Left hindlimb (tissue), 1 donor: ENCODE results near the gene ANAPC13.
A peak's percentile ranks its signal among the peaks of the same experiment; 100 is the strongest.

Experiments
- DNase-seq: peaks from one replicate; pipeline ENCODE4 v3.0.0-alpha.2; 2018

ANAPC13 gene, protein sequence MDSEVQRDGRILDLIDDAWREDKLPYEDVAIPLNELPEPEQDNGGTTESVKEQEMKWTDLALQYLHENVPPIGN

DNA sequence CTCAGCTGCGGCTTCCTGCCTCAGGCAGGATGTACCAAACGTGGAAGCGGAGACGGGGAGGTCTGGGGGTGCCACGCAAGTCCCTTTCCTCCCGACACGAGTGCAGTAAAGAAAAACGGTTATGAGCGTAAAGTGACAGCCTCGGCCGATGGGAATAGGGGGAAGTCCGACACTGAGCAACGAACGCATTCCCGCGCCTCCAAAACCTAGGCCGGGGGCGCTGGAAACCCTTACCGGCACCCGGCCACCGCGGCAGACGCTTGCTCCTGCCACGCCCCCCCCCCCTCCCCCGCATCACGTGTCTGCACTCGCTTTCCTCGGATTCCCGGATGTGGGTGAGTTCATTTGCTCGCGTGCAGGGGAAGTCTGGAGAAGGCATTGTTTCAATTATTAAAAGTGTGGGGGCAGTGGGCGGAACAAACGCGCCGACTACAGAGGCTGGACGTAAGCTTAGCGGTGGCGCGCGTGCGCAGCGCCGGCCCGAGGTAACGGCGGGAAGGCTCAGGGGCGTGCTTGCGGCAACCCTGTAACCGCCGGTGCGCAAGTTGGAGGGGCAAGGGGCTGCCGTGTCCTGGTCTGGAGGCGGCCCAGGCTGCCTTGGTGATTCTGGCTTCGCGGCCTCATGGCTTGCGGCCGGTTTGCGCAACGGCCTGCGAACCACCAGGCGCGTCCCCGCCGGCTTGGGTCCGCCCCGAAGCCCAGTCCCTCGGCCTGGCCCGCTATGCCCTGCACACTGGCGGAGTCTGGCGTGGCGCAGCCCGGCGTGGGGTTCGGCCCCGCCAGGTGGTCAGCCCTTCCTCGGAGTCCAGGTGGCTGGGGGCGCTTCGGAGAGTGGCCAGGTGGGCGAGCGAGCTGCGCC is at the start of gene ANAPC13, which contains the start of gene CEP63:
TSS of gene ANAPC13 (minus strand) at position 268 of the 859 bp plus-strand sequence. CDS start 3,081 bp downstream, outside the sequence.
TSS of gene CEP63 (plus strand) at position 340 of the 859 bp plus-strand sequence. CDS start 9,264 bp downstream, outside the sequence.
- peak; percentile 98 for DNase-seq

DNA sequence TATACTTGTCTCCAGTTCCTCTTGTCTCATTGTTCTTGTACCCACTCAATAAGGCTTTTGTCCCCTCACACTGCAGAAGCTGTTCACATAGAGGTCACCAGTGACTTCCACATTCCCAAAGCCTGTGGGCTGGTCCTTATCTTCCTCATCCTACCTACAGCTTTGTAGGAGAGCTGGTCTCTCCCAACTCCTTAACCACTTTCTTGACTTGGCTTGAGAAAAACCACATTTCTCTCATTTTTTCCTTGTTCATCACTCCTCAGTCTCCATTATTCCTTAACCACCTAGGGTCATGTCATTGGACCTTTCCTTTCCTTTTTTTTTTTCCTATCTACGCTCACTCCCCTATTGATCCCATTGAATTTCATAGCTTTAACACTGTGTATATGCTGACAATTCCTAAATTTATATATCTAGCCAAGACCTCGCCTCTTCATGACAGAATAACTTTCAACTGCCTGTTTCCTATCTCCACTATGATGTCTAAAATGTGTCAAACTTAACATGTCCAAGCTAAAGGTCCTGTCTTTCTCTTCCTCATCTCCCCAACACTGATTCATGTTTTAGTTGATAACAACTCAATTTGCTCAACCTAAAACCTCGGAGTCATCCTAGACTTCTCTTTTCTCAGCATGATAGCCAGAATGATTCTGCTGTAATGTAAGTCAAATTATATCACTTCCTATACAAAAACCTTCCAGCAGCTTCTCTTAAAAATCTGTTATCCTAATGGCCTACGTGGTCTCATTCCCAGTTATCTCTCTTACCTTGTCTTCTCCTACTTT is 49.6 kb upstream of the ANAPC13 start:
- DNase-seq: no peak

DNA sequence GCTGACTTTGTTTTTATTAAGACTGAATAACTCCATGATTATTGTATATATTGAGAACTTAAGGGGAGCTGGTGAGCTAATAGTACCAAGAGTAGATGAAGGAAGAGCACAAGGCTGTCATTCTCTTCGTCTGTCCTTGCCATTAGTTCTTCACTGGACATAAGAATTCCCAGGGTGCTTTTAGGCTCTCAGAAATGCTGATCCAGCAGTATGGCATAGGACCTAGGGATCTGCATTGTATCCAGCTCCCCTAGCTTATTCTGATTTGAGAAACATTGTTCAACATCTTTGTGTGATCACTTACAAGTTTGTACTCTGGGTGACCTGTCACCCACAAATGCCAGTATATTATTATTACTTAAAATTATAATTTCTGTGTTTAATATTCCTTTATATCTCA is 47.7 kb upstream of the ANAPC13 start:
- no peak for DNase-seq

DNA sequence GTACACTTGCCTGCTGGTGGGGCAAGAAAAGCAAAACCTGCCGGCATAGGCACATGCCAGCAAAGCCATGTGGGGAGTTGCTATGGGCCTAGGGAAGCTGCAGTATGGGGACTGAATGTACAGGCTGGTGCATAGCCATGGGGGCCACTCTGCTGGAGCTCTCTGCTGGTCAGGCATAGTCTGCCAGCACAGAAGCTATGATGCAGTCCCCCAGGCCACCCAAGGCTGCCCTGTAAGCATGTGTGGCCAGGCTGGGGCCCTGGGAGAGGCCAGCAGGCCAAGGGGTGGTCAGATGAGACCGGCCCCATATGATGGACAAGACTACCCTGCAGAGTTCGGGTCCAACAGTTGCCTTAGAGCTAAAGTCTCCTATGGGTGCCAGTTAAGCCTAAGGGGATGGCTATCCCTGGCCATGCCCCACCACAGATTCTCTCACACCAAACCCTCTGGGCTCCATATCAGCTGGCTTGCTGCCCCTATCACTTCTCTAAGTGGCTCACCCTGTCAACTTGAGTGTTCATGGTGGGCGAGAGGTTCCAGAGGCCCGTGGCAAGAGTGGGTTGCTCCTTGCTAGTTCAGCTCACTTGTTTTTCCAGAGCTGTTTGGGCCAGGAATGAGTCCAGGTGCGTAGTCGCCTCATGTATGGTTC is 41.9 kb upstream of the ANAPC13 start:
- no peak for DNase-seq

DNA sequence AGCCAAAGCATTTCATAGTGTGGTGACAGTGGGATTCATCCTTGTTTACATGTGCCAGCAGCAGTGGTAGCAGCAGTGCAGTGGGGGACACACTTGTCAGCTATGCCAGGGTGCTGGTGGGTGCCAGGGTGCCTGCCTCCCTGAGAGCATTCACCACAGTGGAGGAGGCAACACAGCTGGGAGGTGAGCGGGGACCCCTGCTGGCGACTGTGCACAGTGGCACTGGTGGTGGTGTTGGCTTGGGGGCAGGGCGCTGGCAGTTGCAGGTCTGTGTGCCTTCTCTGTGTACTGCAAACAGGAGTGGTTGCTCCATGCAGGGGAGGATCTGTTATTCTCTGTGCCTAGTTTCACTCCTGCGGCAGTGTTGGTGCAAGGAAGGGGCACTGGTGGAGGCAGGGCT is 41.3 kb upstream of the ANAPC13 start:
- no peak for DNase-seq

DNA sequence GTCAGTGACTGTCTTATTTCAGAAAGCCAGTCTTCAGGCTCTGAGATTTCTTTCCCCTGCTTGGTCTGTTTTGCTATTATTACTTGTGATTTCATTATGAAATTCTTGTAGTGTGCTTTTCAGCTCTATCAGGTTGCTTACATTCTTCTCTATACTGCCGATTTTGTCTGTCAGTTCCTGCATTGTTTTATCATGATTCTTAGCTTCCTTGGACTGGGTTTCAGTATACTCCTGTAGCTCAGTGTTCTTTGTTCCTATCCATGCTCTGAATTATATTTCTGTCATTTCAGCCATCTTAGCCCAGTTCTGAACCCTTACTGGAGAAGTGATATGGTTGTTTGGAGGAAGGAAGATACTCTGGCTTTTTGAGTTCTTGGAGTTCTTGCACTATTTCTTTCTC is 40.5 kb upstream of the ANAPC13 start:
- no peak for DNase-seq

DNA sequence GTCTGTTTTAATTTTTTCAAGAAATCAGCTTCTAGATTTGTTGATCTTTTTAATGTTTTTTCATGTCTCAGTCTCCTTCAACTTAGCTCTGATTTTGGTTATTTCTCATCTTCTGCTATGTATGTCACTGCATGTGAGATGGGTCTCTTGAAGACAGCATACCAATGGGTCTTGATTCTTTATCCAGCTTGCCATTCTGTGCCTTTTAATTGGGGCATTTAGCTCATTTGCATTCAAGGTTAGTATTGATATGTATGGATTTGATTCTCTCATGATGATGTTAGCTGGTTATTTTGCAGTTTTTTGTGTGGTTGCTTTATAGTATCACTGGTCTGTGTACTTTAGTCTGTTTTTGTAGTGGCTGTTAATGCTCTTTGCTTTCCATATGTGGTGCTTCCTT is 39.5 kb upstream of the ANAPC13 start:
- DNase-seq: no peak

DNA sequence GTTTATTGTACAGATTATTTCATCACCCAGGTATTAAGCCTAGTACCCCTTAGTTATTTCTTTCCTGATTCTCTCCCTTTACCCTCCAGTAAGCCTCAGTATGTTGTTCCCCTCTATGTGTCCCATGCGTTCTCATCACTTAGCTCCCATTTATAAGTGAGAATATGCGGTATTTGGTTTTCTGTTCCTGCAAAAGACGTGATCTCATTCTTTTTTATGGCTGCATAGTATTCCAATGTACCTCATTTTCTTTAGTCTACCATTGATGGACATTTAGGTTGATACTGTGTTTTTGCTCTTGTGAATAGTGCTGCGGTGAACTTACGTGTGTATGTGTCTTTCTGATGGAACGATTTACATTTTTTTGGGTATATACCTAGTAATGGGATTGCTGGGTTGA is 36.8 kb upstream of the ANAPC13 start:
- no peak for DNase-seq

DNA sequence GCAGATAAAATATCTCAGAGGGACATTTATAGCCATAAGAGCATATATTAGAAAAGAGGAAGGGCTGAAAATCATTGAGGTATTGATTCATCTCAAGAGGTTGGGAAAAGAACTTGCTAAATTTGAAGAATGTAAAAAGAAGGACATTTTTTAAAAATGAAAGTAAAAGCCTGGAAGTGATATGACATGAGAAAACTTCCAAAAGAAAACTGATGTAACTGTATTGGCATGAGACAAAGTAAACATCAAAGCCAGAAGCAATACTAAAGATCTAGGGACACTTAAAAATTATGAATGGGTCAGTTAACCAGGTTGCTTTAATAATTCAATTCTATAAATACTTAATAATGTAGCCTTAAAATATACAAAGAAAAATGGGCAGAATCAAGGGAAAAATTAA is 32.0 kb upstream of the ANAPC13 start:
- no peak for DNase-seq

DNA sequence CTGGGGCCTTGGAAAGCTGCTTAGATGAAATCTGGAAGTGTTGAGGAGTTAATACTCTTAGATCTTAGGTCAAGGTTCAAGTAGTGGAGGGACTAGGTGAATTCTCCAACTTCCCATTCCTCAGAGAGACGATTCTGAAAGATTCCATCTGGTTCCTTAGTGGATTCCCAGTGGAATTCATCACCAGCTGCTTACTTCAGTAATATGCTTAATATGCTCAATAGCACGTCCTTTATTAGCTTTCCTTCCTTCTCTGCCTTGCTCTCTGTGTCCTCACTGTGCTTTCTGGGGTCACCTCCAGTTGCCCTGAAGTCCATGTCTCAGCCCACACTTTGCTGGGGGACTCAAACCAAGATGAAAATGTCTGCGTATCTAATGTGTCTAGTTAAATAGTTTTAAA is 31.1 kb upstream of the ANAPC13 start:
- DNase-seq: no peak

DNA sequence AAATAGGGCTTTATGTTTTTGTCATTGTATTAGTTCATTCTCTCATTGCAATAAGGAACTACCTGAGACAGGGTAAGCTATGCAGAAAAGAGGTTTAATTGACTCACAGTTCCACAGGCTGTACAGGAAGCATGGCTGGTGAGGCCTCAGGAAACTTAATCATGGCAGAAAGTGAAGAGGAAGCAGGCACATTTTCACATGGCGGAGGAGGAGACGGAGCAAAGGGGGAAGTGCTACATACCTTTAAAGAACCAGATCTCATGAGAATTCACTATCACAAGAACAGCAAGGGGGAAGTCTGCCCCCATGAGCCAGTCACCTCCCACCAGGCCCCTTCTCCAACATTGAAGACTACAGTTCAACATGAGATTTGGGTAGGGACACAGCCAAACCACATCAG is 25.7 kb upstream of the ANAPC13 start:
- no peak for DNase-seq

DNA sequence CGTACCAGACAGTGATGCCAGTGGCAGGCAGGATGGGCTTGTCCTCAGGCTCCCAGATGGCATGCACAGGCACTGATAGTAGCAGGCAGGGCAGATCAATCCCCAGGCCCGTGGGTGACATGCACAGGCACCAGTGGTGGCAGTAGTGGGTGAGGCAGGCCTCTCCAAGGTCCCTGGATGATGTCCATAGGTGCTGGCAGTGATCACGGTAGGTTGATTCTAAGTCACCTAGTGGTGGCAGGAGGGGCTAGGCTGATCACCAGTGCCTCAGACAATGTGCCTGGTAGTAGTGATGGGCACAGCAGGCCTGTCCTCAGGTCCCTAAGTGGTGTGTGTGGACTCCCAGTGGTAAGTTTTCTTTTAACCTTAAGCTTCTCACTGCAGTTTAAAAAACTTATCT is 19.7 kb upstream of the ANAPC13 start:
- DNase-seq: no peak

DNA sequence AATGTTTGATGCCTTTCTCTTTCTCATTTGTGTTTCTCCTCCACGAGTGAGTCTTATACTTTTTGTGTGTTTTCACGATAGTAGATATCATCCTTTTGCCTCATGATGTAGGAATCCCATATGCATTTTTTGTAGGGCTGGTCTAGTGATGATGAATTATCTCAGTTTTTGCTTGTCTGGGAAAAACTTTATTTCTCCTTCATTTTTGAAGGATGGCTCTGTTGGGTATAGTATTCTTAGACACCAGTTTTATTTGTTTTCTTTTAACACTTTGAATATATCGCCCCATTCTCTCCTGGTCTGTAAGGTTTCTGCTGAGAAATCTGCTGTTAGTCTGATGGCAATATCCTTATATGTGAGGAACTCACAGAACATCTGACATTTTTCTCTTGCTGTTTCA is 18.3 kb upstream of the ANAPC13 start:
- no peak for DNase-seq

DNA sequence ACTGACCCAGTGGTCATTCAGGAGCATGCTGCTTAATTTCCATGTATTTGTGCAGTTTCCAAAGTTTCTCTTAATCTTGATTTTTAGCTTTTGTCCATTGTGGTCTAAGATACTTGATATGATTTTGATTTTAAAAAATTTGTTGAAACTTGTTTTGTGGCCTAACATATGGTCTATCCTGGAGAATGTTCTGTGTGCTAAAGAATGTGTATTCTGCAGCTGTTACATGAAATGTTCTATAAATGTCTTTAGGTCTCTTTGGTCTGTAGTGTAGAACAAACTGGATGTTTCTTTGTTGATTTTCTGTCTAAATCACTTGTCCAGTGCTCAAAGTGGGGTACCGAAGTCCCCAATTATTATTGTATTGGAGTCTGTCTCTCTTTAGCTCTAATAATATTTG is 17.5 kb upstream of the ANAPC13 start:
- no peak for DNase-seq

DNA sequence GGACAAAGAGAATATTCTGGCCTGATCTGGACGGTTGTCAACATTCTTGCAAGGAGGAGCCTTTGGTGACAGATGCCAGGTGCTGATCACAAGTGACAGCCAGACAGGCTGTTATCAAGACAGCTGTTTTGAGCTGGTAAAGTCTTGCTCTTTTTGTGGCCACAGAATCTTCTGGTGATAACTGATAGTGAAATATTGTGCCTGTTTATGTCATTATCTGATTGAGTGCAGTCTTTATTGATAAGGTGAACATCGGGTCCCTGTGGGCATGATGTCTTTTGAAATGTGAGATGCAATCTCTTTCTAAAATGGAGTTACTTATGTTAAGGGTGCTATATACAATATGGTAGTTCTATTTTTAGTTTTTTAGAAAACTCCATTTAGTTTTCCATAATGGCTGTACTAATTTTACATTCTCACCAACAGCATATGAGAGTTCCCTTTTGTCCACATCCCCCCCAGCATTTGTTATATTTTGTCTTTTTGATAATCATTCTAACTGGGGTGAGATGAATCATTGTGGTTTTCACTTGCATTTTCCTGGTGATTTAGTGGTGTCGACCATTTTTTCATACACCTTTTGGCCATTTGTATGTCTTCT is 10.8 kb upstream of the ANAPC13 start:
- no peak for DNase-seq

DNA sequence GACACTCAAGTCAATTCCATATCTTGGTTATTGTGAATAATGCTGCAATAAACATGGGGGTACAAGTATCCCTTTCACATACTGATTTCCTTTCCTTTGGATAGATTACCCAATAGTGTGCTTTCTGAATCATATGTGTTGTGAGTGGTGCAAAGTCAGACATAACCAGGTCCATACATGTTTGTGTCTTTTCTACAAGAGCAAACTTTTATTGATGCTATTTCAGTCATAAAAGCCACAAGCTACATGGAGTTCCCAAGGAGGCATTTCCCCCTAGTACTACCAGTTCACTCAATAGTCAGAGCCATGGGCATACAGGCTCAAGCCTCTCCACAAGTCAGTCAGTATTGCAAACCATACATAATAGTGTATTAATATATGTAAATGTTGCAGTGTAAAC is 10.2 kb upstream of the ANAPC13 start:
- DNase-seq: no peak

DNA sequence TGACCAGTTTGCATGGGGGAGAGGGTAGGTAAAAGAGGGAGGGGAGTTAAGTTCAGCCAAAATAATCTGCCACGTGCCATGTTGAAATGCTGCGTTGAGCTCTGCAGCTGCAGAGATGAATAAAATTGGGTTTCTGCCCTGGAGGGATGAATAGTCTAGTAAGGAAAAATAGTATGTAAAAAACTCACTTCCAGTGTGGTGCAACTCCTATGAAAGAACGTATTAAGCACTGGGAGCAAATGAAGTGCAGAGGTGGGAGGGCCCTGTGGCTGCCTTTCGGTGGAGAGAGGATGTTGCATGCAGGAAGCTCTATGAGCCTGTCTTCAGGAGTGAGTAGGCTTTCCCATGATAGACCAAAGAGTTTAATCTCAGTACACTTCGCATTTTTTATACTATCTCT is 8.7 kb upstream of the ANAPC13 start:
- no peak for DNase-seq

DNA sequence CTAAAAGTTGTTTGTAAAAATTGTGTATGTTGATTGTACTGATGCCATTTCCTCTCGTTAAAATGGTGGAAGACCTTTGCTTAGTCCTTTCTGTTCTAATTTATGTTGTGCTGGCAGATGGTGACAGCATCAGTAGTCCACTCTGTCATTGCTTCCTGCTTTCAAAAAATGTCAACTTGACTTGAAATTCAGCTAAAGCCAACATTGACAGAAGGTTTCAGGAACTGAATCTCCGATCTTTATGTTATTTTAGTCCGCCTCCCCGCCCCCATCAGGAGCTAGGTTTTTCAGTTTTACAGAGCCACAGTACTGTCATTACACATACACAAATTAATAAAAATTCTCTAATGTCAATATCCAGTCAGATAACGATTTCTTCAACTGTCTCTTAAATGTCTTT is 1.6 kb upstream of the ANAPC13 start:
- DNase-seq: no peak

DNA sequence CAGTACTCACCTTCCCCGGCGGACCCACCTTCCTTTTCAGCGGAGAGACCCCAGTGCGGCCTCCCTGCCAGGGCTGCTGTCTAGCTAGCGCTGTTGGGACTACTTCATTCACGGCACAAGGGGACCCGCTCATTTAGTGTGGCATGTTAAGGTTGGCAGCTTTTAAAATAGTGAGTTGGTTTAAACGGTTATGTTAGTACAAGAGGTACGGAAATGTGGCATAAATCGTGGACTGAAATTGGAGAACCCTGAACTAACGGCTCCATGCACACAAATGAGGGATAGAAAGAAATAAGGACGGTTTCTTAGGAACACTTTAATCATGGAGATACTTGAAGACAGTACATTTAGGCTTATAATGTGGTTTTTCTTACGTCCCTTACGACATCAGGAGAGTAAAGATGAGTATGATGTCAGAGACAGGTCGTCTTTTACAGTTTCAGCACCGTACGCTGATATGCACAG is 824 bp upstream of the ANAPC13 start:
- DNase-seq: no peak

DNA sequence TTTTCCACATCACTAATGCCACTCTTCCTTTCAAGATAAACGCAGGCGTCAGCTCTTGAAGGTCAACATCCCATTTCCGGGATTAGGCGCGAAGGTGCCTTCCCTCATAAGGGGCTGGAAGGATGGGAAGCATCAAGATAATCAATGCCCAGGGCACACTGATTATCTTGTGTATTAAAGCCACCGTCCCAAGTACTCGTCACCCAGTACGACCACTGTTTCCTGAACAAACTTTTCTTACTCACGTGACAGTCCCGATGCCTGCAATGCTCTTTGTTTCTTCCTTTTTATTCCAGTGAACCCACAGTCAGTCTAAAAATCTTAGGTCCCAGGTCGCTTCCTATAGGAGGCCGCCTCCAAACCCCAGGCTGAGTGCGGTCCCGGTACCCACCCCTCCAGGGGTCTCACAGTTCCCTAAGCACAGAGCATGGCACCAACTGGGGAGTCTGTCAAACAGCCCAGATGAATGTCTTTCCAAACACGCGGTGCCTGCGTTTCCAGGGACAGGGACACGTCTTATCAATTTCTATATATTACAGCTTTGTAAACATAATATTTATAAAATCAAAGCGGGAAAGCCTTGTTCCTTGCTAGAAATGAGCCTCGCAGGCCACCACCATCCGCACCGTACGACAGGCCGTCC is 589 bp downstream of the ANAPC13 start:
- peak; percentile 47 for DNase-seq

DNA sequence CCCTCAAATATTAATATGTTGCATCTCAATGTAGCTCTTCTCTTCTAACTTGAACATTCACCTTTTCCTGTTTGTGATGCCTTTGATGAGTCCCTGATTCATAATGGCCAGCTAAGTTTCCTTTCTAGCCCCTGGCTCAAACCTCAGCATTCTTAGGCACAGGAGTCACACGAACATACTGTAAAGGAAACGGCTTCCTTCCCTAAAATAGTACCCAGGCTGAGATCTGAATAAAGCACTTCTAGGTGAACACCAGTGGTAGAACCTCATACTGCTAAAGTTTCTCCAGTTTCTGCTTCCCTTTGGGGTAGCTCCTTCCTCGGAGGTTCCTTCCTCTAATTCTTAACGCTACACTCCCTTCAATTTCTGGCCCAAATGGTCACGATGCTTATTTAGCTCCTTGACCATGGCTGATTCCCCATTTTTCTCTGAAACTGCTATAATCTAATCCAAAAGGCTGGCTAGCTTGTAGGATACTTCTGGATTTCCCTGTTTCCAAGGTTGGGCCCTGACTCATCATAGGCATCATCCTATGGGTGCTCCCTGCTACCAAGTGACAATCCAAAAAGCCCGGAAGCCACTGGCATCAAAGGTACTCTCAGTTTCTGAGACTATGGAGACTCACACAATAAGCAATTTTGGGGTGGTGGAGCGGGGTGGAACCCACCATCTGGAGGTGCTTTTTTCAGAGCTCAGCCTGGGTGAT is 2.4 kb downstream of the ANAPC13 start:
- no peak for DNase-seq

DNA sequence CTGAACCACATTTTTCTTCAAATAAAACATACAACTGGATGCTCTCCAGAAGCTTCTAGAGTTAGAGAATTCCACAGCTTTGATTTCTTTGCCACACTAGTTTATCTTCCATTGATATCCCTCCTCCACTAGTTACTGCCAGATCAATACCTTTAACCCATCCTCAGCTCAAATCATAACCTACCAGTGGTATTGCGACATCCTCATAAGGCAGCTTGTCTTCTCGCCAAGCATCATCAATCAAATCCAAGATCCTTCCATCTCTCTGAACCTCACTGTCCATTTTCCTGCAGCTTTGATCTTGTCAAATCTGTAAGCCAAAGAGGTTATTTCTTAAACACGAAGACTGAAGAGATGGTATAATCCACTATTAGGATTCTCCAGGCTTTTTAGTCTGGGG is 3.2 kb downstream of the ANAPC13 start:
- DNase-seq: no peak
